Mesodermal cell (in vitro differentiated cells): ENCODE measurements around the gene PPP1R14B.

Source experiments
- H3K27ac ChIP-seq: 2 replicates; pipeline ENCODE4 v1.7.0; 2013; ENCODE audit warnings: mild to moderate bottlenecking, low read depth, low read length, moderate library complexity; ENCODE audit not compliant: severe bottlenecking
- H3K36me3 ChIP-seq: 2 replicates; pipeline ENCODE4 v1.7.1; 2013; ENCODE audit warnings: mild to moderate bottlenecking, low read length, moderate library complexity; ENCODE audit not compliant: control insufficient read depth, insufficient read depth
- H3K4me1 ChIP-seq: one replicate; pipeline ENCODE4 v1.7.1; 2013; ENCODE audit warnings: mild to moderate bottlenecking, low read length; ENCODE audit not compliant: insufficient read depth, control insufficient read depth, poor library complexity, severe bottlenecking
- H3K4me3 ChIP-seq: 2 replicates; pipeline ENCODE4 v1.7.0; 2013; ENCODE audit warnings: low read length, control low read depth, mild to moderate bottlenecking; ENCODE audit not compliant: insufficient read depth, poor library complexity, severe bottlenecking; ENCODE audit errors: extremely low read depth
- H3K9me3 ChIP-seq: 2 replicates; pipeline ENCODE4 v1.7.1; 2013; ENCODE audit warnings: mild to moderate bottlenecking, low read length, moderate library complexity; ENCODE audit not compliant: control insufficient read depth
- WGBS, 2 experiments: methylation state at CpG; one replicate each; pipeline ENCODE4 v1.1.5; 2013; ENCODE audit warnings: missing lambda C conversion rate in 2 of 2; ENCODE audit not compliant: insufficient coverage in 2 of 2; 5-methylcytosine and 5-hydroxymethylcytosine counted together

PPP1R14B gene

GRCh38 chr11:64288353-64288750 lies 41.6 kb upstream of the PPP1R14B start:
- no peak overlapping the region for H3K27ac ChIP-seq
- H3K9me3 ChIP-seq = no peaks in the 10 kb centered on the region
- H3K4me1 ChIP-seq = peaks cover 8% of the 10 kb centered on the region
- 93 to 94% methylated on average over 7 to 8 of the region's 9 CpGs for WGBS, 2 experiments
- H3K4me3 ChIP-seq = no peak overlapping the region
- H3K36me3 ChIP-seq = no peaks in the 10 kb centered on the region

- WGBS, 2 experiments = 94 to 95% methylated on average over 30 to 33 of the region's 33 CpGs
- H3K4me3 ChIP-seq = no peak overlapping the region
Measured at GRCh38 chr11:64287676-64288352, 41.1 kb upstream of the PPP1R14B start.

GRCh38 chr11:64286801-64287159 lies 40.0 kb upstream of the PPP1R14B start:
- peaks cover 8% of the 10 kb centered on the region for H3K4me1 ChIP-seq
- no peak overlapping the region for H3K27ac ChIP-seq
- H3K36me3 ChIP-seq = peaks cover 11% of the 10 kb centered on the region
- H3K9me3 ChIP-seq = no peaks in the 10 kb centered on the region
- no peak overlapping the region for H3K4me3 ChIP-seq
- WGBS, 2 experiments = 88 to 93% methylated on average over 8 to 9 of the region's 9 CpGs

More at GRCh38 chr11:64287676-64288352, 41.1 kb upstream of the PPP1R14B start:
- H3K4me1 ChIP-seq = peaks cover 8% of the 10 kb centered on the region
- H3K9me3 ChIP-seq = no peaks in the 10 kb centered on the region
- H3K27ac ChIP-seq = no peak overlapping the region
- peaks cover 4% of the 10 kb centered on the region for H3K36me3 ChIP-seq

GRCh38 chr11:64285885-64286800 lies 39.4 kb upstream of the PPP1R14B start:
- no peak overlapping the region for H3K27ac ChIP-seq

GRCh38 chr11:64284962-64285884 lies 38.5 kb upstream of the PPP1R14B start, which contains the start of gene GPR137:
Gene GPR137 (plus strand): TSS chr11:64285848. CDS start chr11:64286525, 677 bp downstream.
- Histone ChIP-seq H3K36me3 (peaks cover 11% of the 10 kb centered on the region), H3K4me1 (peaks cover 8% of the 10 kb centered on the region), H3K27ac (peak within 1 kb of the TSS; percentile 88), H3K4me3 (peak within 1 kb of the TSS; percentile 66), H3K9me3 (no peaks in the 10 kb centered on the region)
- WGBS, 2 experiments = 1 to 2% methylated on average over 48 to 64 of the region's 102 CpGs

More at GRCh38 chr11:64285885-64286800, 39.4 kb upstream of the PPP1R14B start:
- WGBS, 2 experiments = 55 to 81% methylated on average over 16 of the region's 40 CpGs
- Histone ChIP-seq H3K9me3 (no peaks in the 10 kb centered on the region), H3K4me3 (peak overlapping the region; percentile 66), H3K4me1 (peaks cover 8% of the 10 kb centered on the region), H3K36me3 (peaks cover 11% of the 10 kb centered on the region)

- Histone ChIP-seq H3K27ac (peak within 1 kb of the TSS; percentile 88), H3K9me3 (no peaks in the 10 kb centered on the region), H3K36me3 (peaks cover 11% of the 10 kb centered on the region), H3K4me1 (peaks cover 8% of the 10 kb centered on the region), H3K4me3 (peak within 1 kb of the TSS; percentile 66)
- WGBS, 2 experiments = 12 to 13% methylated on average over 32 to 39 of the region's 44 CpGs
Measured at GRCh38 chr11:64284048-64284961, 37.6 kb upstream of the PPP1R14B start, which contains the start of gene BAD. Gene BAD (minus strand): TSS chr11:64284665. CDS start chr11:64284368, 297 bp downstream.

GRCh38 chr11:64283092-64283491 lies 36.3 kb upstream of the PPP1R14B start:
- Histone ChIP-seq H3K36me3 (peaks cover 20% of the 10 kb centered on the region), H3K9me3 (no peaks in the 10 kb centered on the region), H3K27ac (no peak overlapping the region), H3K4me1 (peaks cover 8% of the 10 kb centered on the region), H3K4me3 (no peak overlapping the region)
- 96 to 100% methylated on average over 3 of the region's 3 CpGs for WGBS, 2 experiments

GRCh38 chr11:64281957-64282770 lies 35.4 kb upstream of the PPP1R14B start:
- Histone ChIP-seq H3K4me3 (no peak overlapping the region), H3K4me1 (peaks cover 8% of the 10 kb centered on the region), H3K9me3 (no peaks in the 10 kb centered on the region), H3K36me3 (peaks cover 25% of the 10 kb centered on the region), H3K27ac (no peak overlapping the region)
- WGBS, 2 experiments = 89 to 94% methylated on average over 18 of the region's 22 CpGs

- H3K27ac ChIP-seq = no peak overlapping the region
- H3K4me3 ChIP-seq = no peak overlapping the region
- no peaks in the 10 kb centered on the region for H3K9me3 ChIP-seq
- peaks cover 38% of the 10 kb centered on the region for H3K36me3 ChIP-seq
- peaks cover 7% of the 10 kb centered on the region for H3K4me1 ChIP-seq
- WGBS, 2 experiments = 80 to 88% methylated on average over 8 of the region's 8 CpGs
Measured at GRCh38 chr11:64278576-64279190, 31.9 kb upstream of the PPP1R14B start.
